Keratinocyte (primary cell): Measurements from ENCODE around the gene AMMECR1L. TPM values are rescaled to one million over a fixed set of nuclear protein-coding genes. Genes with fewer than 3 reads are reported as not detected.
"Not testable (repeated sequence)": the region's sequence is repeated elsewhere in the genome, so short reads cannot be mapped to it uniquely, and the experiment has no call there.

ENCODE experiments used
- DNase-seq: peaks from one replicate; pipeline ENCODE4 v3.0.0-alpha.2; 2011; ENCODE audit warnings: low read depth, missing footprints, low spot score
- FAIRE-seq: peaks from 2 replicates; lab custom pipeline; 2011; peaks lifted over from hg19 to GRCh38; lab: Jason Lieb, UNC
- H2AFZ ChIP-seq: 2 replicates; pipeline ENCODE4 v1.6.0; 2012; ENCODE audit warnings: low read length, control low read depth, inconsistent platforms; ENCODE audit not compliant: control insufficient read depth
- H3K27ac ChIP-seq: 2 replicates; pipeline ENCODE4 v1.5.1; 2011; ENCODE audit warnings: low read length; ENCODE audit not compliant: control insufficient read depth, insufficient read depth
- H3K27me3 ChIP-seq: 3 replicates; pipeline ENCODE4 v1.6.0; 2011; ENCODE audit warnings: low read length; ENCODE audit not compliant: control insufficient read depth, insufficient read depth; ENCODE audit errors: extremely low read depth
- H3K36me3 ChIP-seq, 2 experiments: 2 replicates in 1 of 2; 3 replicates in 1 of 2; pipeline ENCODE4 v1.5.1; 2011; ENCODE audit warnings: low read length in 2 of 2, mild to moderate bottlenecking in 1 of 2; ENCODE audit not compliant: control insufficient read depth in 2 of 2, insufficient read depth in 2 of 2; ENCODE audit errors: extremely low read depth in 1 of 2
- H3K4me1 ChIP-seq: 3 replicates; pipeline ENCODE4 v1.5.1; 2011; ENCODE audit warnings: low read length; ENCODE audit not compliant: control insufficient read depth, insufficient read depth; ENCODE audit errors: extremely low read depth
- H3K4me2 ChIP-seq: 3 replicates; pipeline ENCODE4 v1.6.0; 2011; ENCODE audit warnings: low read depth, low read length; ENCODE audit not compliant: control insufficient read depth, insufficient read depth; ENCODE audit errors: extremely low read depth
- H3K4me3 ChIP-seq, 3 experiments: fragments of 200-600 bp in 1 of 3; sonication (generic) in 1 of 3; 2 replicates in 2 of 3; 3 replicates in 1 of 3; pipeline ENCODE4 v1.5.1; 2011 to 2016; ENCODE audit warnings: low read length in 3 of 3, mild to moderate bottlenecking in 3 of 3, control low read depth in 2 of 3, inconsistent platforms in 1 of 3, low read depth in 1 of 3, mixed read lengths in 1 of 3, mixed run types in 1 of 3, moderate library complexity in 1 of 3; ENCODE audit not compliant: control insufficient read depth in 2 of 3, insufficient read depth in 2 of 3; ENCODE audit errors: extremely low read depth in 1 of 3
- H3K79me2 ChIP-seq: 2 replicates; pipeline ENCODE4 v1.6.0; 2012; ENCODE audit warnings: low read length; ENCODE audit not compliant: control insufficient read depth, insufficient read depth
- H3K9ac ChIP-seq: 3 replicates; pipeline ENCODE4 v1.6.0; 2011; ENCODE audit warnings: low read length; ENCODE audit not compliant: control insufficient read depth, insufficient read depth; ENCODE audit errors: extremely low read depth
- H3K9me1 ChIP-seq: 3 replicates; pipeline ENCODE4 v1.6.0; 2011; ENCODE audit warnings: low read length; ENCODE audit not compliant: control insufficient read depth, insufficient read depth; ENCODE audit errors: extremely low read depth
- H3K9me3 ChIP-seq: 2 replicates; pipeline ENCODE4 v1.5.1; 2012; ENCODE audit warnings: low read depth, low read length; ENCODE audit not compliant: control insufficient read depth
- H4K20me1 ChIP-seq: 3 replicates; pipeline ENCODE4 v1.6.0; 2011; ENCODE audit warnings: low read length; ENCODE audit not compliant: control insufficient read depth, insufficient read depth; ENCODE audit errors: extremely low read depth
- CTCF ChIP-seq, 3 experiments: IDR thresholded peaks in 1 of 3; conservative IDR thresholded peaks in 1 of 3; optimal IDR thresholded peaks in 1 of 3; 2 replicates in 2 of 3; 3 replicates in 1 of 3; pipeline versions ENCODE3 to v1.5.1; 2011; ENCODE audit warnings: low read length in 3 of 3, mild to moderate bottlenecking in 3 of 3, moderate library complexity in 2 of 3, control low read depth in 1 of 3, inconsistent platforms in 1 of 3; ENCODE audit not compliant: insufficient read depth in 2 of 3; ENCODE audit errors: extremely low read depth in 1 of 3
- EZH2 ChIP-seq: IDR thresholded peaks from one replicate; pipeline ENCODE4 v1.6.1; 2012; ENCODE audit warnings: inconsistent platforms, mild to moderate bottlenecking, low read length, moderate library complexity
- dilution Hi-C: fragments of 300-500 bp; cut with MboI; formaldehyde crosslinking; loops from one replicate; pipeline ENCODE4 v1.7.0; 2020; ENCODE audit warnings: low sequenced_read_pairs; ENCODE audit not compliant: extremely low pct_ligation_motif_present
- polyA minus RNA-seq, 3 experiments: library from RNA; depleted of rRNA, polyadenylated mRNA; stranded (reverse); fragments of >200 nt; gene quantifications; 1 replicate in 1 of 3; 2 replicates in 1 of 3; 3 replicates in 1 of 3; pipeline ENCODE4 v1.2.3, GENCODE V29; 2011
- polyA plus RNA-seq, 5 experiments: library from polyadenylated mRNA; depleted of rRNA in 3 of 5; stranded (reverse) in 3 of 5; stranded (forward) in 1 of 5; unstranded in 1 of 5; fragments of >200 nt; gene quantifications; 1 replicate in 1 of 5; 2 replicates in 3 of 5; 3 replicates in 1 of 5; pipeline versions ENCODE4 v1.2.1 to v1.2.3, GENCODE V29; 2011 to 2012; ENCODE audit warnings: missing spikeins in 2 of 5, low read depth in 1 of 5, low replicate concordance in 1 of 5

The AMMECR1L gene
- 12.6 to 23.0 TPM (median 16.8 TPM) in 3 replicates for polyA plus RNA-seq
- 7.1 TPM for polyA plus RNA-seq (2011; ENCODE audit: low read depth)
- 15.1 and 20.8 TPM in 2 replicates for polyA plus RNA-seq (2011; cell fraction: cytosol; rRNA removed)
- 37.6 and 43.4 TPM in 2 replicates for polyA plus RNA-seq (2011; cell fraction: nucleus; rRNA removed)
- polyA plus RNA-seq (2012; ENCODE audit: low replicate concordance) = 16.1 and 16.2 TPM in 2 replicates
- polyA minus RNA-seq = 12.6 to 21.8 TPM (median 18.0 TPM) in 3 replicates
- 14.4 TPM for polyA minus RNA-seq (2011; cell fraction: cytosol; rRNA and poly(A)+ RNA removed)
- 21.2 and 34.1 TPM in 2 replicates for polyA minus RNA-seq (2011; cell fraction: nucleus; rRNA and poly(A)+ RNA removed)

DNA sequence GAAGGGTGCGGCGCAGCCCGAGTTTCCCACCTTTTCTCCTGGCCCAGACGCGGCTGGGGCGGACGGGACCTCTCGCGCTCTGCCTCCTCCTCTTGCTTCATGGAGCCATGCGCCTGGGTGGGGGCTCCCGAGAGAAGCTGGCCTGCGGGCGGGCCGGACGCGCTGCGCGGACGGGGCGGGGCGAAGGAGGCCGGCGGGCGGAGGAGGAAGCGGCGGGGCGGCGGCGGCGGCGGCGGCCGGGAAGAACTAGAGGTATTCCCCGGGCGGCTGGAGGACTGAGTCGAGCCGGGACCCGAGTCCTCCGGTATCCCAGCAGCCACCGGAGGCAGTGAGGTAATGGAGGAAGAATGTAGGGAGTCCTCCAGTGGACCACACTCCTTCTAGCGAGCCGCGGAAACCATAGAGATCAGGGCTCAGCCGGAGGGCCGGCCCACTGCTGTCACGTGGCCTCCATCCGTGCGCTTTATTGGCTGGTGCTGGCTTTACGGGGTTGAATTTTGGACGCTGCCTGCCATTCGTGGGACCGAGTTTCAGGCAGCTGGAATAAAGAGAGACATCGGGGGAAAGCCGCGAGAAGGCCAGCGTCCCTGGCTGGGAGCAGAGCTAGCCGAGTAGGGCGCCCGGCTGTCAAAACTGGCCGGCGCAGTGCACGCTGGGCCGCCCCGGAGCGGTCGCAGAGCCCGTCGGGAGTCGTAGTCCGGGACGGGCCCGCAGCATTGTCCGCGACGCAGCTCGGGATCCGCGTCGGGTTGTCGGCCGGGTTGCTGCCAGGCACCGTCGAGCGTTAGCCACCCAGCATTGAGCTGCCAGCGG, at the start of gene AMMECR1L:
AMMECR1L (minus strand) TSS at position 177 of the 813 bp plus-strand sequence. CDS start 11,722 bp downstream, outside the sequence.
- H3K4me3 ChIP-seq = peak within 1 kb of the TSS; percentile 58 to 86 (median 78)
- H2AFZ ChIP-seq = peak within 1 kb of the TSS; percentile 71
- H3K36me3 ChIP-seq, H3K9me3 ChIP-seq, DNase-seq, dilution Hi-C loops, H4K20me1 ChIP-seq, H3K27me3 ChIP-seq, FAIRE-seq, H3K9me1 ChIP-seq: not testable (repeated sequence)
- peak within 1 kb of the TSS; percentile 73 for H3K9ac ChIP-seq
- H3K4me1 ChIP-seq = peaks cover 21% of the 10 kb centered on the region
- H3K4me2 ChIP-seq = peak within 1 kb of the TSS; percentile 98
- H3K27ac ChIP-seq = peak within 1 kb of the TSS; percentile 79
- H3K79me2 ChIP-seq = peaks cover 51% of the 10 kb centered on the region

- H3K4me1 ChIP-seq = peaks cover 8% of the 10 kb centered on the region
- no peaks in the 10 kb centered on the region for H3K79me2 ChIP-seq
- H3K9ac ChIP-seq = no peak overlapping the region
- TF ChIP-seq EZH2 = no peak
- TF ChIP-seq CTCF (optimal IDR thresholded peaks at IDR 0.05 in 1 of 3, IDR thresholded peaks at IDR 0.05 in 1 of 3, conservative IDR thresholded peaks at IDR 0.05 in 1 of 3; ENCODE audit: extremely low read depth in 1 of 3, insufficient read depth in 2 of 3, low read length in 3 of 3) = no peak
- H3K27me3 ChIP-seq = peaks cover 8% of the 10 kb centered on the region
- dilution Hi-C loops = no loop called here
- no peaks in the 10 kb centered on the region for H4K20me1 ChIP-seq
- H3K4me3 ChIP-seq = no peak overlapping the region
- no peaks in the 10 kb centered on the region for H3K9me1 ChIP-seq
- FAIRE-seq = no peak
- H3K4me2 ChIP-seq = no peak overlapping the region
- no peak overlapping the region for H3K27ac ChIP-seq
- no peak for DNase-seq
- no peaks in the 10 kb centered on the region for H3K36me3 ChIP-seq
- no peak overlapping the region for H2AFZ ChIP-seq
- no peaks in the 10 kb centered on the region for H3K9me3 ChIP-seq
Observed at GRCh38 chr2:127935337-127935736, 49.6 kb upstream of the AMMECR1L start.
